Measurements from ENCODE around the gene PACS2.

Gene PACS2

DNA sequence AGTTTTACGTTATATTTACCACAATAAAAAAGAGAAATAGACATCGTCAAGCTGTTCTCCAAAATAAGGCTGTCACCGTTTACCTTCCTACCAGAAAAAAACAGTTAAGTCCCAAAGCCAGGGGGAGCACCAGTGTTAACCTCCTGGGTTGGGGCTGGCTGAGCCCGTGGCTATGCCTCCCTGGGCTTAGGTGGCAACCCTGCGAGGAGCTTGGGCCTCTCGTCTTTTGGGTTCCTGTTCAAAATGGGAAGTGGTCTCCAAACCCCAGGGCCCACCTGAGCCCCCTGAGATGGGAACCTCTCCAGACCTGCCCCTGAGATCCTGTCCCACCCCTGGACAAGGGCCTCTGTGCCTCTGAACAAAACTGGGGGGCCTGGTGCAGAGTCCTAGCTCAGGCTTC, 22.9 kb downstream of the PACS2 start:
- no peaks in the 10 kb centered on the region for H3K27me3 ChIP-seq (replicated peaks; ENCODE audit: control insufficient read depth, insufficient read depth, low read length, poor library complexity, severe bottlenecking)
- H3K27ac ChIP-seq (ENCODE audit: insufficient read depth, low read length, poor library complexity, severe bottlenecking), result no peak overlapping the region
- H3K4me1 ChIP-seq (ENCODE audit: control insufficient read depth, insufficient read depth, low read length, poor library complexity, severe bottlenecking), result no peaks in the 10 kb centered on the region
- H3K4me3 ChIP-seq (ENCODE audit: insufficient read depth, low read depth, low read length, poor library complexity, severe bottlenecking), result no peak overlapping the region
- H3K9me3 ChIP-seq (ENCODE audit: control insufficient read depth, low read length), result no peaks in the 10 kb centered on the region
- no peaks in the 10 kb centered on the region for H3K36me3 ChIP-seq (ENCODE audit: control insufficient read depth, insufficient read depth, low read length)
- DNase-seq, result no peak

DNA sequence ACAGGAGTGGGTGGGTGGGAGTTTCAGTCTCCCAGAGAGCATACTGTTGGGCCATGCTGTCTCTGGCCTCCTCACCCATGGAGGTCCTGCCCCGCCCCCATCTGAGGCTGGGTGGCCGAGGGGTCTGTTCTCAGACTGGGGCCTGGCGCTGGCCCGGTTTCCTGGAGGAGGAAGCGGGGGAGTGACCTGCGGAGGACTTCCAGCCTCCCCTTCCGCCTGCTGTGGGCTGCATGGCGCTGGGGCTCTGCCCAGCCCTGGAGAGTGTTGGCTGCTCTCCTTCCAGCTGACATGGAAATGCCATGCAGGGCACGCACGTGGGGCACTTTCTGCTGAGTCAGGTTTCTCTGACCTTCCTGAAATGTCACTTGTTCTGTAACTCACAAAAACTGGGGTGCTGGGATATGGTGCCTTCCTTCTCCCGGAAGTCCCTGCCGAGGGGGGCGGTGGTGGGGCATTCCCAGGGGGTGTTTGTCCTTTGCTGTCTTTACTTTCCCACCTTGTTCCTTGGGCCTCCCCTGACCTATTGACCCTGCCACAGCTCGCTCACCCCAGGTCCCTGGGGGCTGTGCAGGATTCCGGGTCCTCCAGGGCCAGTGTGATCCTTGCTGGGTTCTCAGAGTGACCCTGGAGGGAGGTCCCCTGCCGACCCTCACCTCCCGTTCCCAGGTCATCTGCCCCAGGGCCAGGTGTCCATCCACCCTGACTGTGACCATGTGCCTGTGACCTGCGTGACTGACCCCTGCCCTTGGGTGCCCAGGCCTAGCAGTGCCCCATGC, 23.6 kb downstream of the PACS2 start:
- Histone ChIP-seq H3K36me3 (ENCODE audit: control insufficient read depth, insufficient read depth, low read length) (no peaks in the 10 kb centered on the region), H3K4me1 (ENCODE audit: control insufficient read depth, insufficient read depth, low read length, poor library complexity, severe bottlenecking) (no peaks in the 10 kb centered on the region), H3K27ac (ENCODE audit: insufficient read depth, low read length, poor library complexity, severe bottlenecking) (no peak overlapping the region), H3K27me3 (replicated peaks; ENCODE audit: control insufficient read depth, insufficient read depth, low read length, poor library complexity, severe bottlenecking) (no peaks in the 10 kb centered on the region), H3K4me3 (ENCODE audit: insufficient read depth, low read depth, low read length, poor library complexity, severe bottlenecking) (no peak overlapping the region), H3K9me3 (ENCODE audit: control insufficient read depth, low read length) (no peaks in the 10 kb centered on the region)
- no peak for DNase-seq

DNA sequence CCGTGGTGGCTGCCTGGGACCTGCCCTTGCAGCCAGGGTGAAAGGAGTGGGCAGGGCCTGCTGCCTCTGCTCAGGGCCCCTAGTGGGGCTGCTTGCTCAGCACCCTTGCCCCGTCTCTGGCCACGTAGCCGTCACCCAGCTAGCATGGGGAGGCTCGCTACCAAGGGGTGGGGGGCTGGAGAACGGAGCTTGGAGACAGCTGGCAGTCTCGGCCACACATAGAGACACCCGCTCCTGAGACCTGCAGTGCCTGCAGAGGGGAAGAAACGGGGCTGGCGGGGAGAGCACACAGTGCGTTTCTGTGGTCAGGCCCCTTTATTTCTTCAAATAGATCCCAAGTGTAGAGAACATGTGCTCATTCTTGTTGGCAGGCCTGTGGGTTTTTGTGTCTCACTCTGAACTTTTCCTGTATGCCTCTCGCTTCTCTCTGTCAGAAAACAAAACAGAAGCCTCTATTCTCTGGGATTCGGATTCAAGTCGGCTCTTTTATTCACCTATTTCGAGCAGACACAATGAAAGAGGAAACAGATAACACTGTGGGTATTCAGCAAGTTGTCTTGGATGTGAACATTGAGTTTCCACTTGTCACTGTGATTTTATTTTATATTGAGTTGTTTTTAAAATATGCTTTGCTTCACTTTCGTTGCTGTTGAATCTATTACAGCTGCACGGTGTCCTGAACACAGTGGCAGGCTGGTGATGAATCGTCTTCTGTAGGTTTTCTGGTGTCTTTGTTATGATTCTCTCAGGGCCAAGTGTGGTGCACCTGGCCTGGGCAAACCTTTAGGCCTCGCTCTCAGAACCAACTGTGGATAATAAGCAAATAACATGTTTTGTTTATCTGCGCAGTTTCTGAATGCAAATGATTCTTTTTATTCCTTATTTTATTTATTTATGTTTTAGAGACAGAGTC, 26.5 kb downstream of the PACS2 start:
- H3K9me3 ChIP-seq (ENCODE audit: control insufficient read depth, low read length), result no peaks in the 10 kb centered on the region
- H3K27me3 ChIP-seq (replicated peaks; ENCODE audit: control insufficient read depth, insufficient read depth, low read length, poor library complexity, severe bottlenecking), result no peaks in the 10 kb centered on the region
- no peak for DNase-seq
- no peak overlapping the region for H3K4me3 ChIP-seq (ENCODE audit: insufficient read depth, low read depth, low read length, poor library complexity, severe bottlenecking)
- no peaks in the 10 kb centered on the region for H3K4me1 ChIP-seq (ENCODE audit: control insufficient read depth, insufficient read depth, low read length, poor library complexity, severe bottlenecking)
- H3K36me3 ChIP-seq (ENCODE audit: control insufficient read depth, insufficient read depth, low read length), result no peaks in the 10 kb centered on the region
- no peak overlapping the region for H3K27ac ChIP-seq (ENCODE audit: insufficient read depth, low read length, poor library complexity, severe bottlenecking)

DNA sequence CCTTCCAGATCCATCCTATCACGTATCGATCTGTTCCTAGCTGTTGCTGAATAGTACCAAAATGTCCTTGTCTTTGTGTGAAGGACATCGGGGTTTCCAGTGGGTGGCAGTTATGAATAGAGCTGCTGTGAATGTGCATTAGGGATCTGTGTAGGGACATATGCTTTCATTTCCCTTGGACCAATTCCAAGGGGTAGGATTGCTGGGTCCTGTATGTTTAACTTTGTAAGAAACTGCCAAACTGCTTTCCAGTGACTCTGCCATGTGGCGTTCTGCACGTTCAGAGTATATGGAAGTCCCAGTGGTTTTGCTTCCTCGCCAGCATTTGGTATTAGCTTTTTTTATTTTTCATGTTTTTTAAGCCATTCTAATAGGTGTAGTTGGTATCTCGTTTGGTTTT, 28.6 kb downstream of the PACS2 start:
- no peak overlapping the region for H3K4me3 ChIP-seq (ENCODE audit: insufficient read depth, low read depth, low read length, poor library complexity, severe bottlenecking)
- no peak overlapping the region for H3K27ac ChIP-seq (ENCODE audit: insufficient read depth, low read length, poor library complexity, severe bottlenecking)
- no peaks in the 10 kb centered on the region for H3K9me3 ChIP-seq (ENCODE audit: control insufficient read depth, low read length)
- no peaks in the 10 kb centered on the region for H3K36me3 ChIP-seq (ENCODE audit: control insufficient read depth, insufficient read depth, low read length)
- DNase-seq, result no peak
- H3K4me1 ChIP-seq (ENCODE audit: control insufficient read depth, insufficient read depth, low read length, poor library complexity, severe bottlenecking), result no peaks in the 10 kb centered on the region
- no peaks in the 10 kb centered on the region for H3K27me3 ChIP-seq (replicated peaks; ENCODE audit: control insufficient read depth, insufficient read depth, low read length, poor library complexity, severe bottlenecking)

DNA sequence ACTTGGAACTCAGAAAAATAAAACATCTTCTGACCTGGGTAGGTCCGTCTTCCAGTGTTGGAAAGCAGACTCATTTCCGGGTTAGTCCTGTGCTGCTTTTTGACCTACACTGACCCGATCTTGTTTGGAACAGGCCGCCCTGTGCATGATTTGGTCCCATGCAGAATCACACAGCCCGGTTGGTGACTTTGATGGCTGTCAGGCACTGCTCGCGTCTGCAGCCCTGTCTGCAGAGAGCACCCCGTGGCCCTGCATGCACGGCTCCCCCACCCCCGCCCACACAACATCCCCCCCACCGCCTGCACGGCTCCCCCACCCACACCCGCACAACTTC, 31.6 kb downstream of the PACS2 start:
- H3K27me3 ChIP-seq (replicated peaks; ENCODE audit: control insufficient read depth, insufficient read depth, low read length, poor library complexity, severe bottlenecking), result no peaks in the 10 kb centered on the region
- no peak for DNase-seq
- H3K4me1 ChIP-seq (ENCODE audit: control insufficient read depth, insufficient read depth, low read length, poor library complexity, severe bottlenecking), result no peaks in the 10 kb centered on the region
- no peaks in the 10 kb centered on the region for H3K36me3 ChIP-seq (ENCODE audit: control insufficient read depth, insufficient read depth, low read length)
- no peaks in the 10 kb centered on the region for H3K9me3 ChIP-seq (ENCODE audit: control insufficient read depth, low read length)
- H3K27ac ChIP-seq (ENCODE audit: insufficient read depth, low read length, poor library complexity, severe bottlenecking), result no peak overlapping the region
- H3K4me3 ChIP-seq (ENCODE audit: insufficient read depth, low read depth, low read length, poor library complexity, severe bottlenecking), result no peak overlapping the region

DNA sequence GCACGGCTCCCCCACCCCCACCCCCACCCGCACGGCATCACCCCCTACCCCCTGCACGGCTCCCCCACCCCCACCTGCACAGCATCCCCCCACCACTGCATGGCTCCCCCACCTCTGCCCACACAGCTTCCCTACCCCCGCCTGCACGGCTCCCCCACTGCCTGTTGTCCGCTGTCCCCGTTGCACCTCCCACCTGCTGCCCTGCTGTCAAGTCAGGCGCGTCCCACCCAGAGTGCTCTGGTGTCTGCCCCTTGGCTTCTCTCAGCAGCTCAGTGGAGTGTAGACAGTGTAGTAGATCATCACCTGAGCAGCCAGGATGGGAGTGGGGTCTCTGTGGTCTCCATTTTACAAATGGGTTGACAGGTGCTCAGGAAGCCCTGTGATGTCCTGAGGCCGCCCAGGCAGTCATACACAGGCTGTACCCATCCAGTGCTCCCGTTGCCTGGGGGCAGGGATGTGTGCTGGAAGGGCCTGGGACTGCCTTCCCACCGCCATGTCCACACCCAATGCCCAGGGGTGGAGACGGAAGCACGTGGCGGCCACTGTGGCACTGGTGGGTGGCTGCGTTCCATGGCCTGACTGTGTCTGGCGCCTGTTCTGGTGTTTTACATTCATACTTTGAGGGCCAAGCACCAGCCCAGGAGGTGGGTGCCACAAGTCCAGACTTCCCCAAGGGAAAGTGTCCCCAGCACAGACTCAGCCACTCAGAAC, 32.5 kb downstream of the PACS2 start:
- H3K4me3 ChIP-seq (ENCODE audit: insufficient read depth, low read depth, low read length, poor library complexity, severe bottlenecking), result no peak overlapping the region
- no peaks in the 10 kb centered on the region for H3K27me3 ChIP-seq (replicated peaks; ENCODE audit: control insufficient read depth, insufficient read depth, low read length, poor library complexity, severe bottlenecking)
- no peak for DNase-seq
- H3K36me3 ChIP-seq (ENCODE audit: control insufficient read depth, insufficient read depth, low read length), result no peaks in the 10 kb centered on the region
- H3K9me3 ChIP-seq (ENCODE audit: control insufficient read depth, low read length), result no peaks in the 10 kb centered on the region
- H3K27ac ChIP-seq (ENCODE audit: insufficient read depth, low read length, poor library complexity, severe bottlenecking), result no peak overlapping the region
- H3K4me1 ChIP-seq (ENCODE audit: control insufficient read depth, insufficient read depth, low read length, poor library complexity, severe bottlenecking), result no peaks in the 10 kb centered on the region

DNA sequence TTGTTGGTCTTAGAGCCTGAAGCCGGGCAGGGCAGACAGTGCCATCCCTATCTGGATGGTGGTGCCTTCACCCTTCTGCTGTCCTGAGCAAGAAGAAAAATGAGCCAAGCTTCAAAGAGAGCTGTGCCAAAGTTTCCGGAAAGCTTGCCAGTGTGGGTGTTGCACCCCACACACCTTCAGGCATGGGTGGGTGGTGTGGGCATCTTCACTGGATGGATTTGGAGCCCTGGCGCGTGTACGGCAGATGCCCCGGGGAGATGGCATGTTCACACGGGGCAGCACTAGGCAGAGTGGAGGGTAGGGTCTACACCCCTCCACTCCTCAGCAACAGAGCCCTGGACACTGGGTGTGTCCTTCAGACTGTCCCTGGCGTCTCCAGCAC, 33.0 kb downstream of the PACS2 start:
- no peaks in the 10 kb centered on the region for H3K9me3 ChIP-seq (ENCODE audit: control insufficient read depth, low read length)
- no peaks in the 10 kb centered on the region for H3K4me1 ChIP-seq (ENCODE audit: control insufficient read depth, insufficient read depth, low read length, poor library complexity, severe bottlenecking)
- no peaks in the 10 kb centered on the region for H3K27me3 ChIP-seq (replicated peaks; ENCODE audit: control insufficient read depth, insufficient read depth, low read length, poor library complexity, severe bottlenecking)
- H3K27ac ChIP-seq (ENCODE audit: insufficient read depth, low read length, poor library complexity, severe bottlenecking), result no peak overlapping the region
- no peak overlapping the region for H3K4me3 ChIP-seq (ENCODE audit: insufficient read depth, low read depth, low read length, poor library complexity, severe bottlenecking)
- H3K36me3 ChIP-seq (ENCODE audit: control insufficient read depth, insufficient read depth, low read length), result no peaks in the 10 kb centered on the region
- DNase-seq, result no peak

DNA sequence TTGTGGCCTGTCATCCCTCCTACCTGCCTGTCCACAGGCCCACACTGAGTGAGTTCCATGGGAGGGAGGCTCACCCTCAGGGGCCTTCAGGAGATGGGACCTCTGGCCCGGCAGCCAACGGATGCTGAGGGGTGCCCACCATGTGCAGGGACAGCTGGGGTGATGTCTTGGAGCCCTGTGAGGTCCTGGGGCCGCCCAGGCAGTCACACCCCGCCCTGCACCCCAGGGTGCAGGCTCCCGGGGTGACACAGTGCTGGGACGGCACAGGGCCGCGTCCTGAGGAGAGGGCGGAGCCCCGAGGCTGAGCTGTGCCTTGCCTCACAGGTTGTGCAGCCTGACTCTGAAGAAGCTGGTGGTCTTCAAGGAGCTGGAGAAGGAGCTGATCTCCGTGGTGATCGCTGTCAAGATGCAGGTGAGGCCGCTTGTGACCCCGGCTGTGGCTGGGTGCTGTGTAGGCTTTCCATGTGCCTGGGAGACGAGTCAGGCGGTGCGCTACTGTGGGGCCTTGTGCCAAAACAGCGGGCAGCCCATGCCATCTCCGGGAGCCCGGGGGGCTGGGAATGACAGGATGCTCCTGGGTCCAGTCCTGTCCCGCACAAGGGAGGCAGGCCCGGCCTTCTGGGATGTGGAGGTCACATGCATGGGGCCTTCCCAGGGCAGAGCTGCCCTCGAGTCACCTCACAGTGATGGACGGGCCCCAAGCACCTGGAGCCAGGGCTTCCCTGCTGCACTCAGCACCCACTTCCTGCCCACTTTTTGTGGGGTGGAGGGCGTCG, 33.8 kb downstream of the PACS2 start:
- no peaks in the 10 kb centered on the region for H3K27me3 ChIP-seq (replicated peaks; ENCODE audit: control insufficient read depth, insufficient read depth, low read length, poor library complexity, severe bottlenecking)
- no peaks in the 10 kb centered on the region for H3K36me3 ChIP-seq (ENCODE audit: control insufficient read depth, insufficient read depth, low read length)
- no peak overlapping the region for H3K4me3 ChIP-seq (ENCODE audit: insufficient read depth, low read depth, low read length, poor library complexity, severe bottlenecking)
- H3K27ac ChIP-seq (ENCODE audit: insufficient read depth, low read length, poor library complexity, severe bottlenecking), result no peak overlapping the region
- H3K4me1 ChIP-seq (ENCODE audit: control insufficient read depth, insufficient read depth, low read length, poor library complexity, severe bottlenecking), result no peaks in the 10 kb centered on the region
- DNase-seq, result no peak
- H3K9me3 ChIP-seq (ENCODE audit: control insufficient read depth, low read length), result no peaks in the 10 kb centered on the region

DNA sequence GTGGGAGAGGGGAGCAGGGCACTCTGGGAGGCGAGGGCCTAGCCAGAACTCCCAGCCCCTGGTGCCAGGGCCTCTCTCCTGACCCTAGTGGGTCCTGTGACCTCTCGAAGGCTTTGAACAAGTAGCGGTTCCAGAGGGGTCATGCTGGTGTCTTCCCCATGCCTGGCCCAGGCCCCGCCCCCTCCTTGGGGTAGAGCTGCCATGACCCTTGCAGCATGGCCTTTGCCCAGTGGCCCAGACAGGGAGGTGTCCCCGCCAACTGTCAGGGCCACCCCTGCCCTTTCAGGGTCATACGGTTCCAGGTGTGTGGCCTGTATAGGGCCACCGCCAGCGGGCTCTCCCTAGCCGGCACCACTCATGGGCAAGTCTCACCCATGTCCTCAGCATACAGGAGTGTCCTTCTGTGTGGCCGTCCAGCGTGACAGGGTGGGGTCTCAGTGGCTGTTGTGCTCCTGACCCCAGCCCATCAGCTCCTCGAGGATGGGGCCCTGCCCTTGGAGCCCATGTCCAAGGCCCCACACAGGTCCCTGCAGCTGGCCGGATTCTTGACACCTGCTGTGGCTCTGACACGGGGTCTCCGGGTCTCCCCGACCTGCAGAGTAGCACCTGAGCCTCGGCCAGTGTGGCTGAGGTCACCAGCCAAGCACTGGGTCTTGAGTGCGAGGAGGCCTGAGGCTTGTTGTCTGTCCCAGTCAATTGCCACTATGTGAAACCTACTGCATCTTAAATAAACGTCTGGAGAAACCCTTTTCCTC, 34.6 kb downstream of the PACS2 start:
- no peaks in the 10 kb centered on the region for H3K4me1 ChIP-seq (ENCODE audit: control insufficient read depth, insufficient read depth, low read length, poor library complexity, severe bottlenecking)
- no peaks in the 10 kb centered on the region for H3K9me3 ChIP-seq (ENCODE audit: control insufficient read depth, low read length)
- H3K4me3 ChIP-seq (ENCODE audit: insufficient read depth, low read depth, low read length, poor library complexity, severe bottlenecking), result no peak overlapping the region
- H3K36me3 ChIP-seq (ENCODE audit: control insufficient read depth, insufficient read depth, low read length), result no peaks in the 10 kb centered on the region
- H3K27me3 ChIP-seq (replicated peaks; ENCODE audit: control insufficient read depth, insufficient read depth, low read length, poor library complexity, severe bottlenecking), result no peaks in the 10 kb centered on the region
- H3K27ac ChIP-seq (ENCODE audit: insufficient read depth, low read length, poor library complexity, severe bottlenecking), result no peak overlapping the region
- DNase-seq, result no peak
